HEK293T (cell line): ENCODE results near the gene FAHD2B.
"Not testable (repeated sequence)": the region's sequence is repeated elsewhere in the genome, so short reads cannot be mapped to it uniquely, and the experiment has no call there.

Experiments used
- ARNT ChIP-seq: fragments of 450-650 bp; IDR thresholded peaks from 2 replicates; pipeline ENCODE4 v1.6.1; 2017; ENCODE audit warnings: mild to moderate bottlenecking
- BHLHE40 ChIP-seq: fragments of 450-650 bp; IDR thresholded peaks from 2 replicates; pipeline ENCODE4 v1.6.1; 2016; ENCODE audit warnings: mild to moderate bottlenecking, moderate library complexity, borderline replicate concordance
- CTBP1 ChIP-seq: fragments of 450-650 bp; IDR thresholded peaks from 2 replicates; pipeline ENCODE4 v1.6.1; 2016; ENCODE audit warnings: borderline replicate concordance
- HDGF ChIP-seq: fragments of 450-650 bp; IDR thresholded peaks from 2 replicates; pipeline ENCODE4 v1.6.1; 2017; ENCODE audit warnings: antibody characterized with exemption, borderline replicate concordance
- L3MBTL2 ChIP-seq: fragments of 450-650 bp; conservative IDR thresholded peaks from 2 replicates; pipeline ENCODE4 v1.6.1; 2016; ENCODE audit warnings: mild to moderate bottlenecking
- PKNOX1 ChIP-seq: fragments of 450-650 bp; IDR thresholded peaks from 2 replicates; pipeline ENCODE4 v1.6.1; 2016
- SP1 ChIP-seq: fragments of 450-650 bp; IDR thresholded peaks from 2 replicates; pipeline ENCODE4 v1.6.1; 2017
- SUZ12 ChIP-seq: fragments of 450-650 bp; IDR thresholded peaks from 2 replicates; pipeline ENCODE4 v1.6.1; 2016; ENCODE audit warnings: mild to moderate bottlenecking
- TARDBP ChIP-seq: fragments of 450-650 bp; IDR thresholded peaks from 2 replicates; pipeline ENCODE4 v1.6.1; 2016
- ZNF384 ChIP-seq: fragments of 450-650 bp; IDR thresholded peaks from 2 replicates; pipeline ENCODE4 v1.6.1; 2016

GRCh38 chr2:97045895-97046499 is 48.7 kb downstream of the FAHD2B start:
- TF ChIP-seq SP1, ZNF384, PKNOX1, TARDBP, HDGF, SUZ12, L3MBTL2, BHLHE40, CTBP1, ARNT: not testable (repeated sequence)
